Cardiac muscle cell (in vitro differentiated cells and primary cell): Measurements from ENCODE around the gene CPXM2. TPM values are rescaled to one million over a fixed set of nuclear protein-coding genes. Genes with fewer than 3 reads are reported as not detected.

Experiments
- DNase-seq, 2 donors: peaks; one replicate each; pipeline versions ENCODE4 v3.0.0 to v3.0.0-alpha.2; 2010 to 2017; ENCODE audit warnings: low read depth in 1 of 2, low spot score in 1 of 2
- H3K27ac ChIP-seq: fragments of 200-600 bp; sonication (generic); 2 replicates; pipeline ENCODE4 v1.5.1; 2016
- H3K27me3 ChIP-seq: fragments of 200-600 bp; sonication (generic); 2 replicates; pipeline ENCODE4 v1.6.0; 2016; ENCODE audit warnings: control low read depth
- H3K36me3 ChIP-seq: fragments of 200-600 bp; sonication (generic); 2 replicates; pipeline ENCODE4 v1.5.1; 2016; ENCODE audit warnings: control low read depth
- H3K4me1 ChIP-seq: fragments of 200-600 bp; sonication (generic); 2 replicates; pipeline ENCODE4 v1.8.1; 2017; ENCODE audit warnings: low read depth, mild to moderate bottlenecking, mixed run types
- H3K4me3 ChIP-seq: fragments of 200-600 bp; sonication (generic); 2 replicates; pipeline ENCODE4 v1.5.1; 2016; ENCODE audit warnings: mild to moderate bottlenecking
- H3K9me3 ChIP-seq: fragments of 200-600 bp; sonication (generic); 2 replicates; pipeline ENCODE4 v1.5.1; 2017; ENCODE audit warnings: low read depth, mild to moderate bottlenecking, control low read depth
- CTCF ChIP-seq: IDR thresholded peaks from 2 replicates; pipeline ENCODE4 v1.5.1; 2012; ENCODE audit warnings: low read depth, mild to moderate bottlenecking, low read length
- polyA plus RNA-seq: library from polyadenylated mRNA; unstranded; fragments of >200 nt; fragmentation: Nextera tagmentation; extraction: Ambion mirVana; gene quantifications from 2 replicates; pipeline ENCODE4 v1.2.1, GENCODE V29; 2016
- total RNA-seq: library from RNA; depleted of rRNA; stranded (reverse); fragments of >200 nt; gene quantifications from 2 replicates; pipeline ENCODE4 v1.2.3, GENCODE V29; 2016

The CPXM2 gene
- total and polyA plus RNA-seq, 2 experiments from 2014 or later = 0.39 to 1.3 TPM

GRCh38 chr10:123808286-123808685, 83.3 kb downstream of the CPXM2 start:
- no peaks in the 10 kb centered on the region for H3K9me3 ChIP-seq
- no peak for TF ChIP-seq CTCF
- no peak overlapping the region for H3K27ac ChIP-seq

GRCh38 chr10:123807444-123808035, 84.1 kb downstream of the CPXM2 start:
- H3K4me1 ChIP-seq = peaks cover 7% of the 10 kb centered on the region
- no peaks in the 10 kb centered on the region for H3K36me3 ChIP-seq
- H3K9me3 ChIP-seq = no peaks in the 10 kb centered on the region
- no peak for TF ChIP-seq CTCF
- no peak overlapping the region for H3K27ac ChIP-seq
- peak in 1 of 2 donors; percentile 27 for DNase-seq
- no peaks in the 10 kb centered on the region for H3K27me3 ChIP-seq
- H3K4me3 ChIP-seq = no peak overlapping the region

More at GRCh38 chr10:123808286-123808685, 83.3 kb downstream of the CPXM2 start:
- Histone ChIP-seq H3K4me1 (peaks cover 7% of the 10 kb centered on the region), H3K36me3 (no peaks in the 10 kb centered on the region), H3K27me3 (no peaks in the 10 kb centered on the region), H3K4me3 (no peak overlapping the region)
- no peak for DNase-seq

- DNase-seq = peak in 1 of 2 donors; percentile 80
These were observed 86.9 kb downstream of the CPXM2 start for GRCh38 chr10:123804716-123805115.

GRCh38 chr10:123800821-123801220, 90.8 kb downstream of the CPXM2 start:
- Histone ChIP-seq H3K4me3 (no peak overlapping the region), H3K9me3 (no peaks in the 10 kb centered on the region), H3K27ac (peak overlapping the region; percentile 66), H3K27me3 (no peaks in the 10 kb centered on the region), H3K36me3 (no peaks in the 10 kb centered on the region), H3K4me1 (peaks cover 10% of the 10 kb centered on the region)
- TF ChIP-seq CTCF = no peak
- DNase-seq = no peak

More at GRCh38 chr10:123804716-123805115, 86.9 kb downstream of the CPXM2 start:
- H3K4me1 ChIP-seq = peaks cover 17% of the 10 kb centered on the region
- H3K36me3 ChIP-seq = no peaks in the 10 kb centered on the region
- no peak for TF ChIP-seq CTCF
- no peak overlapping the region for H3K27ac ChIP-seq
- no peaks in the 10 kb centered on the region for H3K27me3 ChIP-seq
- no peaks in the 10 kb centered on the region for H3K9me3 ChIP-seq
- H3K4me3 ChIP-seq = no peak overlapping the region

GRCh38 chr10:123800289-123800688, 91.3 kb downstream of the CPXM2 start:
- H3K27ac ChIP-seq = peak overlapping the region; percentile 66
- no peak for TF ChIP-seq CTCF
- DNase-seq = peak; percentile 10 to 28
- no peaks in the 10 kb centered on the region for H3K9me3 ChIP-seq
- no peaks in the 10 kb centered on the region for H3K36me3 ChIP-seq
- H3K4me1 ChIP-seq = peaks cover 10% of the 10 kb centered on the region
- no peaks in the 10 kb centered on the region for H3K27me3 ChIP-seq
- no peak overlapping the region for H3K4me3 ChIP-seq
